GM12801 (cell line): Measurements from ENCODE around the gene RNF181.

Experiments used
- CTCF ChIP-seq: IDR thresholded peaks from one replicate; pipeline ENCODE4 v1.5.1; 2011; ENCODE audit warnings: control low read depth; ENCODE audit not compliant: insufficient read length; ENCODE audit errors: extremely low read depth

RNF181 gene

GRCh38 chr2:85599468-85600234 is 4.1 kb downstream of the RNF181 start:
- no peak for TF ChIP-seq CTCF

GRCh38 chr2:85600235-85600575 is 4.7 kb downstream of the RNF181 start:
- TF ChIP-seq CTCF, result no peak

- no peak for TF ChIP-seq CTCF
Measured at GRCh38 chr2:85600951-85601770, 5.6 kb downstream of the RNF181 start.

- TF ChIP-seq CTCF, result no peak
Measured at GRCh38 chr2:85601771-85602475, 6.4 kb downstream of the RNF181 start.

GRCh38 chr2:85602476-85603234 is 7.1 kb downstream of the RNF181 start, which contains the start of gene TMEM150A:
TSS of gene TMEM150A (minus strand) at chr2:85602698. CDS start at chr2:85601948, 750 bp downstream.
- no peak for TF ChIP-seq CTCF

GRCh38 chr2:85604568-85605339 is 9.2 kb downstream of the RNF181 start:
- TF ChIP-seq CTCF, result no peak
